Inferior parietal cortex (tissue), 1 donor: Measurements from ENCODE around the gene DAB2.

ENCODE experiments used
- DNase-seq: peaks from one replicate; pipeline ENCODE4 v3.0.0-alpha.2; 2016; ENCODE audit errors: extremely low spot score

Gene DAB2

GRCh38 chr5:39381376-39381775 lies 43.4 kb downstream of the DAB2 start:
- DNase-seq: no peak

- no peak for DNase-seq
These were observed 45.1 kb downstream of the DAB2 start for GRCh38 chr5:39379693-39380092.

- no peak for DNase-seq
These were observed 47.2 kb downstream of the DAB2 start for GRCh38 chr5:39377613-39378012.

- peak; percentile 80 for DNase-seq
These were observed 48.5 kb downstream of the DAB2 start for GRCh38 chr5:39376293-39376714.

GRCh38 chr5:39373791-39374190 lies 51.0 kb downstream of the DAB2 start:
- DNase-seq: no peak

- no peak for DNase-seq
These were observed 53.5 kb downstream of the DAB2 start for GRCh38 chr5:39371367-39371635.

- DNase-seq: no peak
These were observed 54.0 kb downstream of the DAB2 start for GRCh38 chr5:39370555-39371366.

- no peak for DNase-seq
These were observed 55.5 kb downstream of the DAB2 start for GRCh38 chr5:39369123-39369815.

- DNase-seq: no peak
These were observed 56.7 kb downstream of the DAB2 start for GRCh38 chr5:39368116-39368515.

- no peak for DNase-seq
These were observed 57.1 kb downstream of the DAB2 start for GRCh38 chr5:39367711-39368110.

- no peak for DNase-seq
These were observed 60.4 kb downstream of the DAB2 start, which contains the start of gene C9 for GRCh38 chr5:39364367-39364766. Gene C9 (minus strand): TSS chr5:39364495. CDS start chr5:39364464, 31 bp downstream.

GRCh38 chr5:39363217-39363616 lies 61.6 kb downstream of the DAB2 start:
- DNase-seq: no peak

GRCh38 chr5:39362646-39363045 lies 62.1 kb downstream of the DAB2 start:
- DNase-seq: no peak

GRCh38 chr5:39361306-39361705 lies 63.5 kb downstream of the DAB2 start:
- no peak for DNase-seq

- DNase-seq: no peak
These were observed 64.2 kb downstream of the DAB2 start for GRCh38 chr5:39360471-39361111.

- no peak for DNase-seq
These were observed 68.5 kb downstream of the DAB2 start for GRCh38 chr5:39356263-39356662.

- DNase-seq: no peak
These were observed 69.5 kb downstream of the DAB2 start for GRCh38 chr5:39355324-39355723.

- no peak for DNase-seq
These were observed 70.9 kb downstream of the DAB2 start for GRCh38 chr5:39353717-39354399.

GRCh38 chr5:39352951-39353350 lies 71.8 kb downstream of the DAB2 start:
- DNase-seq: peak; percentile 32

- no peak for DNase-seq
These were observed 72.6 kb downstream of the DAB2 start for GRCh38 chr5:39352170-39352569.

- no peak for DNase-seq
These were observed 75.3 kb downstream of the DAB2 start for GRCh38 chr5:39349484-39349883.

GRCh38 chr5:39342460-39342859 lies 82.3 kb downstream of the DAB2 start:
- DNase-seq: no peak
